Peyer's patch (tissue), 4 donors: ENCODE results near the gene TCF15. TPM values are rescaled to one million over a fixed set of nuclear protein-coding genes. Genes with fewer than 3 reads are reported as not detected.

ENCODE experiments used
- DNase-seq, 3 donors: peaks; one replicate each; pipeline ENCODE4 v3.0.0-alpha.2; 2017 to 2019
- H3K27ac ChIP-seq, 4 donors: fragments of 200-600 bp; sonication (generic); one replicate each; pipeline ENCODE4 v1.5.1; 2016 to 2019
- H3K27me3 ChIP-seq, 2 donors: fragments of 200-600 bp; sonication (generic); one replicate each; pipeline ENCODE4 v1.5.1; 2019
- H3K36me3 ChIP-seq, 3 donors: fragments of 200-600 bp; sonication (generic); one replicate each; pipeline ENCODE4 v1.5.1; 2016 to 2019
- H3K4me1 ChIP-seq, 4 donors: fragments of 200-600 bp; sonication (generic); one replicate each; pipeline ENCODE4 v1.5.1; 2016 to 2019
- H3K4me3 ChIP-seq, 4 donors: fragments of 200-600 bp; sonication (generic); 1 replicate in 3 of 4; 2 replicates in 1 of 4; pipeline ENCODE4 v1.5.1; 2016 to 2019; ENCODE audit warnings: mild to moderate bottlenecking in 1 of 4
- H3K9me3 ChIP-seq, 4 donors: fragments of 200-600 bp; sonication (generic); one replicate each; pipeline ENCODE4 v1.5.1; 2016 to 2019; ENCODE audit warnings: mild to moderate bottlenecking in 1 of 4
- POLR2A ChIP-seq, 2 donors: fragments of 450-650 bp; IDR thresholded peaks; one replicate each; pipeline ENCODE4 v1.5.1; 2017; ENCODE audit warnings: antibody characterized with exemption in 2 of 2, mild to moderate bottlenecking in 2 of 2, moderate library complexity in 2 of 2
- total RNA-seq, 4 donors: library from RNA; depleted of rRNA; stranded (reverse); fragments of >200 nt; gene quantifications; one replicate each; pipeline ENCODE4 v1.1.0, GENCODE V29; 2016
- TF ChIP-seq, protein P1 (sequence below), 6 experiments: fragments of 450-650 bp in 4 of 6; fragments of 200-600 bp in 2 of 6; sonication (generic) in 1 of 6; IDR thresholded peaks; one replicate each; pipeline ENCODE4 v1.5.1; 2017 to 2019; ENCODE audit warnings: antibody characterized with exemption in 6 of 6, mild to moderate bottlenecking in 3 of 6, moderate library complexity in 1 of 6

TCF15 gene
- total RNA-seq, 4 donors from 2014 or later: not detected

DNA sequence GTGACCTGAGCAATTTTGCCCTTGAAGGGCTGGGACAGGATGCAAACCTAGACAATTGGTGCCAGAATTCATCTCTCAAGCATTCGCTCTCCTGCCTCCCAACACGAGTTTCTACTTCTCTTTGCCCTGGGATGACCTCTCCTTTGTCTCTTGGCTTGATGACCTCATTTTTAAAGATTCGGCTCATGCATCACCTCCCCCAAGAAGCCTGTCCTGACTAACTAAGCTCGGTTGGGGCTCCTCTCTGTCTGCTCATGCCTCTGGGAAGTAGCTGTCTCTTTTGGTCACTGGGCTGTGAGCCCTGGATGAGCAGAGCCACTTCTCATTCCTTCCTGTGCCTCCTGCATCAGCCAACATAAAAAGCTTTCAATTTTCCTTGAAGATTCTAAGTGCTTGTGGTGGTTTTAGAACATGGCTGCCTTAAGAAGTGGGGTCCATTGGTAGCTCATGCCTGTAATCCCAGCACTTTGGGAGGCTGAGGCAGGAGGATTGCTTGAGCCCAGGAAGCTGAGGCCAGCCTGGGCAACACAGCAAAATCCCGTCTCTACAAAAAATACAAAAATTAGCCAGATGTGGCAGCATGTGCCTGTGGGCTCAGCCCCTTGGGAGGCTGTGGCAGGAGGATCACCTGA is 11.1 kb upstream of the TCF15 start:
- Histone ChIP-seq H3K27me3 (no peaks in the 10 kb centered on the region), H3K4me3 (no peak overlapping the region), H3K27ac (no peak overlapping the region), H3K36me3 (no peaks in the 10 kb centered on the region), H3K9me3 (no peaks in the 10 kb centered on the region), H3K4me1 (no peaks in the 10 kb centered on the region)
- no peak for TF ChIP-seq POLR2A (IDR thresholded peaks at IDR 0.05)
- TF ChIP-seq, protein P1, sequence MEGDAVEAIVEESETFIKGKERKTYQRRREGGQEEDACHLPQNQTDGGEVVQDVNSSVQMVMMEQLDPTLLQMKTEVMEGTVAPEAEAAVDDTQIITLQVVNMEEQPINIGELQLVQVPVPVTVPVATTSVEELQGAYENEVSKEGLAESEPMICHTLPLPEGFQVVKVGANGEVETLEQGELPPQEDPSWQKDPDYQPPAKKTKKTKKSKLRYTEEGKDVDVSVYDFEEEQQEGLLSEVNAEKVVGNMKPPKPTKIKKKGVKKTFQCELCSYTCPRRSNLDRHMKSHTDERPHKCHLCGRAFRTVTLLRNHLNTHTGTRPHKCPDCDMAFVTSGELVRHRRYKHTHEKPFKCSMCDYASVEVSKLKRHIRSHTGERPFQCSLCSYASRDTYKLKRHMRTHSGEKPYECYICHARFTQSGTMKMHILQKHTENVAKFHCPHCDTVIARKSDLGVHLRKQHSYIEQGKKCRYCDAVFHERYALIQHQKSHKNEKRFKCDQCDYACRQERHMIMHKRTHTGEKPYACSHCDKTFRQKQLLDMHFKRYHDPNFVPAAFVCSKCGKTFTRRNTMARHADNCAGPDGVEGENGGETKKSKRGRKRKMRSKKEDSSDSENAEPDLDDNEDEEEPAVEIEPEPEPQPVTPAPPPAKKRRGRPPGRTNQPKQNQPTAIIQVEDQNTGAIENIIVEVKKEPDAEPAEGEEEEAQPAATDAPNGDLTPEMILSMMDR (IDR thresholded peaks at IDR 0.05): no peak
- no peak for DNase-seq

DNA sequence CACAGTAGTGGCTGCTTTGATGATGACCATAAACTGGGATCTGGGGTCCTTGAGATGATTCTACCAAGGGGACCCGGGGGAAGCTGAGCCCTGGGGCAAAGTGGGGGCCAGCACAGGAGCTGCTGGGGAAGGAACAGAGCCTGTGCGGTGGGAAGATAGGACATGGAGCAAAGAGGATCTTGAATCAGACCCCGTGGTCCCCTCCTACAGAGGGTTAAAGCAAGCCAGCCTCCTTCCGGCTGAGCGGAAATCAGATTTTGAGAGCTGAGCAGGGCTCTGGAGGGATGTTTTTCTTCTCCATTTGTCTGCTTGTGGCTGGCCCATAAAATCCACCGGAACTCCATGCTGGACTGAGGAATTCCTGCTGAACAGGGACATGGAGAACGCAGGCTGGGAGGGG is 10.1 kb upstream of the TCF15 start:
- Histone ChIP-seq H3K4me3 (no peak overlapping the region), H3K9me3 (no peaks in the 10 kb centered on the region), H3K27ac (no peak overlapping the region), H3K4me1 (no peaks in the 10 kb centered on the region), H3K36me3 (no peaks in the 10 kb centered on the region), H3K27me3 (no peaks in the 10 kb centered on the region)
- TF ChIP-seq POLR2A (IDR thresholded peaks at IDR 0.05): no peak
- no peak for DNase-seq

DNA sequence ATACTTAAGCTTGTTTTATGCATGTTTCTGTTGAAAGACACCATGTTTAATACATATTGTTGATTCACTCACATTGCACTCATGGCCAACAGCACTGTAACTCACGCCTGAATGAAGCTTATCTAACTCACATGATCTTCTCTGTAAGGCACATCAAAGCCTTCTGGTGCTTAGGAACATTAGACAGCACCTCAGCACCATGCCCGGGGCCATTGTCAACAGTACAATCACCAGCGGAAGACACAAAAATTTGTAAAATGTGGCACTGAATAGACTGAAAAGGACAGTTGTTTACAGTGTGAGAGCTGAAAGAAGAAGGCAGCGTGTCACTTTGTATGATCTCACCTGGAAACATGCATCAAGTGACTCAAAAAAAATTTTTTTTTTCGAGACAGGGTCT is 8.9 kb upstream of the TCF15 start:
- Histone ChIP-seq H3K27ac (no peak overlapping the region), H3K9me3 (no peaks in the 10 kb centered on the region), H3K27me3 (no peaks in the 10 kb centered on the region), H3K4me3 (no peak overlapping the region), H3K4me1 (no peaks in the 10 kb centered on the region), H3K36me3 (no peaks in the 10 kb centered on the region)
- no peak for TF ChIP-seq POLR2A (IDR thresholded peaks at IDR 0.05)
- TF ChIP-seq, protein P1 (IDR thresholded peaks at IDR 0.05): no peak
- no peak for DNase-seq

GRCh38 chr20:617934-618690 is 8.0 kb upstream of the TCF15 start:
- no peak overlapping the region for H3K4me3 ChIP-seq

GRCh38 chr20:615514-615913 is 5.4 kb upstream of the TCF15 start:
- DNase-seq: no peak
- no peak overlapping the region for H3K4me3 ChIP-seq
- peaks cover 0 to 4% (median 0%) of the 10 kb centered on the region in 4 donors for H3K4me1 ChIP-seq
- TF ChIP-seq, protein P1 (IDR thresholded peaks at IDR 0.05): no peak
- TF ChIP-seq POLR2A (IDR thresholded peaks at IDR 0.05): no peak
- no peak overlapping the region for H3K27ac ChIP-seq
- no peaks in the 10 kb centered on the region for H3K9me3 ChIP-seq
- H3K27me3 ChIP-seq: peaks cover 0 to 9% of the 10 kb centered on the region in 2 donors
- H3K36me3 ChIP-seq: no peaks in the 10 kb centered on the region

More at GRCh38 chr20:617934-618690, 8.0 kb upstream of the TCF15 start:
- Histone ChIP-seq H3K9me3 (no peaks in the 10 kb centered on the region), H3K4me1 (no peaks in the 10 kb centered on the region), H3K27me3 (no peaks in the 10 kb centered on the region), H3K36me3 (no peaks in the 10 kb centered on the region), H3K27ac (no peak overlapping the region)
- TF ChIP-seq POLR2A (IDR thresholded peaks at IDR 0.05): no peak
- TF ChIP-seq, protein P1 (IDR thresholded peaks at IDR 0.05): no peak
- no peak for DNase-seq

- DNase-seq: no peak
- Histone ChIP-seq H3K27ac (no peak overlapping the region), H3K27me3 (peaks cover 0 to 13% of the 10 kb centered on the region in 2 donors)
Observed at GRCh38 chr20:611843-612185, 1.7 kb upstream of the TCF15 start.

More at GRCh38 chr20:611843-612185, 1.7 kb upstream of the TCF15 start:
- no peak overlapping the region for H3K4me3 ChIP-seq
- TF ChIP-seq, protein P1 (IDR thresholded peaks at IDR 0.05): no peak
- no peak for TF ChIP-seq POLR2A (IDR thresholded peaks at IDR 0.05)
- no peaks in the 10 kb centered on the region for H3K9me3 ChIP-seq
- no peaks in the 10 kb centered on the region for H3K36me3 ChIP-seq
- H3K4me1 ChIP-seq: peaks cover 0 to 8% (median 0%) of the 10 kb centered on the region in 4 donors
